Stimulated activated CD4-positive, alpha-beta T cell treated with anti-CD3 and anti-CD28 coated beads, TNF-alpha, amount 100 ng/mL, for 1 hour (primary cell): ENCODE measurements around the gene OPCML.
"Not testable (repeated sequence)": the region's sequence is repeated elsewhere in the genome, so short reads cannot be mapped to it uniquely, and the experiment has no call there.

ENCODE experiments used
- DNase-seq, 3 donors: peaks; one replicate each; pipeline ENCODE4 v3.0.0-alpha.2; 2020; ENCODE audit warnings: low read depth in 3 of 3, low spot score in 1 of 3

OPCML gene

GRCh38 chr11:132410383-132410782 lies 1121.9 kb downstream of the OPCML start:
- DNase-seq = no peak

DNA sequence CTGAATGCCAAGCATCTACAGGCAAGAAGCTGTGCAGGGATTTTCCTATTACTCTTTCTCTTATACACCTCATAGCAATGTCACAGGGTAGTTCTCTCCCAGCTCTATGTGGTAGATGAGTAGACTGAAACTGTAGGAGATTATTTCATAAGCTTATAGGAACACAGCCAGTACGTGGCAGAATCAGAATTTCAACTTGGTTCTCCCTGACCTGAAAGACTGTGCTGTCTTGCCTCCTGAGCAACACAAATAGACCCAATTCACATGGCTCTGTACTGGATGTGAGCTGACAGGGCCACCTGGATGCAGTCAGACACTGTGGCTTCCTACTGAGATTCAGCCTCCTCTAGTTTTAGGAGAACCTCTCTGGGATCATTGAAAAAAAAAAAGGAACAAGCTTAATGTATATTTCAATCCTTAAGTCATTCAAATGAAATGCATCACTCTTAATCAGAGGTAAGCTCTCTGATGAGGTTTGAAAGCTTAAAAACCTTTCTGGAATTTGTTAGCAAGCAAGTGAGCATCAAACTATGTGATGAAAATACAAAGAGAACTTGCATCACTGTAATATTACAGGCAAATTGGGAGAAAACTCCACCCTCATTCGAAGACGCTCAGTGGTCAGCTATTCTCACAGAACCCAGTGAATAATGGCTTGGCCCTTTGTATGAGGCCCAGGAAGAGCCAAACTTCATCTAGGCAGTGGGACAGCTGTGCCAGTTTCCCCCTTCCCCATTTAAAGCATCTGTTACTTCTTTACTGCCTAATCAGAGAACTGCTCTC lies 1122.5 kb downstream of the OPCML start:
- DNase-seq = no peak

GRCh38 chr11:132408877-132409276 lies 1123.4 kb downstream of the OPCML start:
- no peak for DNase-seq

DNA sequence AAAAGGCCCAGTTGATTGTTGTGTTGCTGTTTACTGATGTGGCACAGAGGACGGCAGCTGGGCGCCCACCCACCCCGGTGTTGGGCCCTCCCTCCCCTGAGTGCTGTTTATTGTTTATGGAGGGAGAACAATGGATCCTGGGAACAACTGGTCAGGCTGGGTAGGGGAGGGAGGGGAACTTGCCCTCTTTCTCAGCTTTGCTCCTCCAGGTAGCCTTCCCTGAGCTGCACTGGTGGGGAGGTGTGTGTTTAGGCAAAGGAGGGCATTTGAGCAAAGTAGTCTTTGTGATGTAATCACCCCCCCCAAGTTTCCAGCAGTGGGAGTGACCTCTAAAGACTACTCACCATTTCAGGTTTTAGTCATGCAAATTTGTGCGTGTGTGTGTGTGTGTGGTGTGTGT lies 1126.6 kb downstream of the OPCML start:
- DNase-seq = no peak

DNA sequence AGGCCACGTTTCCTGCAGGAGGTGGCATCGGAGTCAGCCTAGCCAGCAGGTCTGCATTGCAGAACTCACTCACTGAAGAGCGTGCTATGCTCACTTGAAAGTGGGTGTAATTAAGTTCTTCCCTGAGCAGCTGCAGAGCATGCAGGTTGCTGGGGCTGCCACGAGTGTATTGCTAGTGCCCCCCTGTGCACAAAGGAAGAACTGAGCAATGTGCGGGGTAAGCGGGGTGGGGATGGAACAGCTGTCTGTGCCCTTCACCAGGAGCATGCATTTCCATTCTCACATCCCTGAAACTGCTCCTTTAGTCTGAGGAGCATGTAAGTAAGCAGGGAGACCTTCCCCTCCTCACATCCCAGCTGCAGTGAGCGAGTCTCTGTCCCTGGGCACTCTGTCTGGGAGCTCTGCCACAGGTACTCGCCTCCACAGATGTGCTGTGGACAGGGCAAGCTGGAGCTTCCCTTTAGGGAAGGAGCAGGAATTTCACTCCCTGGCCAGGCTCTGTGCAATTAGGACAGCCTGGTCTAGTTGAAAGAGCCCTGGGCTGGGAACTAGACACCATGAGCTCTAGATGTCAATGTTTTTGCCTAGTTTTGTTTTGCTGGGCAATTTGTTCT lies 1130.1 kb downstream of the OPCML start:
- no peak for DNase-seq

DNA sequence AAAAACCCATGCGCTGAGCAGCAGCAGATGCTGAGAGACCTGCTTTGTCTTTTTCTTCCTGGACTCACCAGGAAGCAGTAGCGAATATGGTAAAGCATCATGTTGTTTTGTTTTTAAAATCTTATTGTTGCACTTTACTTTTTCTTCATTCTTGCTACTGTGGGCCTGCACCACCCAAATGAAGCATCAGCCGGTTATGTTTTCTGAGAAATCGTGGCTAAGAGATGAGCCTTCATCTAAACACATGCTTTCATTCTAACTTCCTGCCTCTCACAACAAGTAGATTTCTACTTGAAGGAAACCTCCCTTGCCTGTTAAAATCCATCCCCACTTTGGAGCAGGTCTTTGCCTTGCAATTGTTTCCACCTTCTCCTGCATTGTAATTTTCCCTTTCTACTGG lies 1136.0 kb downstream of the OPCML start:
- DNase-seq = no peak

DNA sequence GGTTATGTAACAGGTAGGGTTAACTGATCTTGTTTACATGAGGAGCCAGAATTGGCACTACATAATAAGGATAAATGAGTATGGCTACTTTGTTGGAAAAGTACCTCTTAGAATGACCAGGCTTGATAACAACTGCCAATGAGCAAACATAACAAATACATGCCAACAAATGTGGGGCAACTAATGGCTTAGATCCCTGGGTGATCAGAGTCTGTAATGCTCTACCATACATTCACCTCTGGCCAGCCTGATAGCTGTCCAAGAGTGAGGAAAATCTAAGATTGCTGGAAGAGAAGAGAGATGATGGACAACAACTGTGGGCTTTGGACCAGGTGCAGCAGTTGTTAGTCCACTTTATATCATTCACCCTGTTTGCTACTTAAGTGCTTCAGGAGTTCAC lies 1136.9 kb downstream of the OPCML start:
- DNase-seq = no peak

- no peak for DNase-seq
These were observed 1152.8 kb downstream of the OPCML start for GRCh38 chr11:132379540-132379939.

DNA sequence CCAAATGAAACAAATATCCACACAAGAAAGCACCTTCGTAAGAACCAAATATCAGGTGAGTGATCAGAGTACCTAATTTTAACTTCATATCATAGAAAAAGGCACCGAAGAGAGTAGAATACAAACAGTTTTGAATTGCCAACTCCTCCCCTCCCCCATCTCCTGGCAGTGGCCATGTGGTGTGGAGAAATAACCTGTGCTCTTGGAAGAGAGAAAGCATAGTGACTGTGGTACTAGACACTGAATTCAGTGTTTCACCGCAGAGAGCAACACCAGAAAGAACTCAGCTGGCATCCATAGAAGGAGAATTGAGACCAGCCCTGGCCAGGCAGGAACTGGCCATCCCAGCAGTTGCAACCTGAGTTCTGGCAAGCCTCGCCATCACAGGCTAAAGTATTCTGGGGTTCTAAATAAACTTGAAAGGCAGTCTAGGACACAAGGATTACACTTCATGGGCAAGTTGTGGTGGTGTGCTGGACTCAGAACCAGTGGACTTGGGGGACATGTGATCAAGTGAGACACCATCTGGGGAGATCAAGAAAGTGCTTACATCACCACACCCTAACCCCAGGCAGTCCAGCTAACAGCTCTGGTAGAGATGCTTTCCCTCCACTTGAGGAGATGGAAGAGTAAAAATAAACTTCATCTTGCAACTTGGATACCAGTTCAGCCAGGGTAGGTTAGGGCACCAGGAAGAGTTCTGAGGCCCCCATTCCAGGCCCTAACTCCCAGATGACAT lies 1158.7 kb downstream of the OPCML start:
- no peak for DNase-seq

DNA sequence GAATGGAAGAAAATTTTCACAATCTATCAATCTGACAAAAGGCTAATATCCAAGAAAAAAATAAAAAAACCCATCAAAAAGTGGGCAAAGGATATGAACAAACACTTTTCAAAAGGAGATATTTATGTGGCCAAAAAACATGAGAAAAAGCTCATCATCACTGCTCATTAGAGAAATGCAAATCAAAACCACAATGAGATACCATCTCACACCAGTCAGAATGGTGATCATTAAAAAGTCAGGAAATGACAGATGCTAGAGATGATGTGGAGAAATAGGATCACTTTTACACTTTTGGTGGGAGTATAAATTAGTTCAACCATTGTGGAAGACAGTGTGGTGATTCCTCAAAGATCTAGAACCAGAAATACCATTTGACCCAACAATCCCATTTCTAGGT lies 1162.2 kb downstream of the OPCML start:
- not testable (repeated sequence) for DNase-seq

DNA sequence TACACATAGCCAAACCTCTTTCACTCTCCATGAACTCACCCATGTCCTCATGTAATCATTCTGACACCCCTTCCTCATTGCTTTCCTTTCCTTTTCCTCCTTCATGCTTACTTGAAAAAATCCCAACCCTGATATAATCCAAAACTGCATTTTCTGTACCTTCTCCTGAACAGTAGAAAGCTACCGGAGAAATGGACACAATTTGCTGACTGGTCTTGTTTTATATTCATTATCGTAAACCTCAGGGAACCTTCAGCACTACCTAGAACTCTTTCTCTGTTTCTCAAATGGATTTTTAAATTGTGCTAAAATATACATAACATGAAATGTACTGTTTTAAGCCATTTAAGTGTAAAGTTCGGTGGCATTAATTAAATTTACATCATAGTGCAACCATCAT lies 1165.0 kb downstream of the OPCML start:
- no peak for DNase-seq

DNA sequence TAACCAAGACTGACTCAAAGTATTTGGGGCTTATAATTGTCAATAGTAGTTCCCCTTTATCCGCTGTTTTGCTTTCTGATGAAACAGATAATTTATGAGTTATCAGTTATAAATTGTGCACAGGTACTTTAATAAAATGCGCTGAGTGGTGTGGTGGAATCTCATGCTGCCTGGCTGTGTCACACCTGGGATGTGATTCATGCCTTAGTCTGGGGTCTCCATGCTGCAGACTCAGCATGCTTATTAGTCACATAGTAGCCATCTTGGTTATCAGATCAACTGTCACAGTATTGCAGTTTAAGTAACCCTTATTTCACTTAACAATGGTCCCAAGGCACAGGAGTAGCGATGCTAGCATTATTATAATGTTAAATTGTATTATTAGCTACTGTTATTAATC lies 1166.7 kb downstream of the OPCML start:
- DNase-seq = no peak
